Measurements from ENCODE around the gene ASTL.
"Not testable (repeated sequence)": the region's sequence is repeated elsewhere in the genome, so short reads cannot be mapped to it uniquely, and the experiment has no call there.

The ASTL gene

DNA sequence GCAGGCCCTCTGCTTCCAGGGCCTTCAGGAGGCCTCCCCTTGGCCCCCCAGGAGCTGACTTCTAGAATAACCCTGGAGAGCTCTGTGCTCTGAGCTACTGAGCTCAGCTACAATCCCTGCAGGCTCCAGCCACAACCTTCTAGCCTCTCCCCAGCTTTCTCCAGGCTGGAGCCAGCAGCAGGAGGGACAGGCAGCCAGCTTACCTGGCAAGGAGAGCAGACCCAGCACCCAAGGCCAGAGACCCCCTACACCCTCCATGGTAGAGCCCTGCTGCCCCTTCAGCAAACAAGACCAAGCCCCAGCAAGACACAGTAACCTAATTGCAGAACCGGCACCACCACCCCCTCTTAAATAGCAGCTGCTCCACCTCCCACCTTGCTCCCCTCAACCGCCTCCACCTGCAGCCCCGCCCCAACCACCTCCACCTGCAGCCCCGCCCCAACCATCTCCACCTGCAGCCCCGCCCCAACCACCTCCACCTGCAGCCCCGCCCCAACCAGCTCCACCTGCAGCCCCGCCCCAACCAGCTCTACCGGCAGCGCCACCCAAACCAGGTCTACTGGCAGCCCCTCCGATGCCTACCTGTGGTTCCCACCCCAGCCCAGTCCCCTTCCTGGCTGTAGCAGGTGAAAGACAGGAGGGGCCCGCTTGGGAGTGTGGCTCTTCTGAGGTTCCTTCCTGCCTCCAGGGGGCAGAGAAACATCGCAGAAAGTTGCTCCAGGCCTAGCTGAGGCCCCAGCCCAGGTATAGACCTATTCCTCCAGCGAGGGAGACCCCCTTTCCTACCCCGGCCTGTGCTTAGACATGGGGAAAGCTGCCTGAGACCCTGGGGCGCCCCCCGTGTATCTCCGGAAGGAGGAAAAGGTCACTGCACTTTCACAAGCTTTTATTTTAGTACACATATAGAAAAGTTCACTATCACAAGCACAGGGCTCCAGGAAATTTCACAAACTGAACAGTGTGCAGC lies at the start of gene ASTL:
Gene ASTL (minus strand): TSS at position 324 of the 967 bp plus-strand sequence. CDS start 66 bp downstream, at position 258.
- peak; percentile 84 for DNase-seq

GRCh38 chr2:96186562-96186961 lies 48.3 kb upstream of the ASTL start:
- DNase-seq: no peak

DNA sequence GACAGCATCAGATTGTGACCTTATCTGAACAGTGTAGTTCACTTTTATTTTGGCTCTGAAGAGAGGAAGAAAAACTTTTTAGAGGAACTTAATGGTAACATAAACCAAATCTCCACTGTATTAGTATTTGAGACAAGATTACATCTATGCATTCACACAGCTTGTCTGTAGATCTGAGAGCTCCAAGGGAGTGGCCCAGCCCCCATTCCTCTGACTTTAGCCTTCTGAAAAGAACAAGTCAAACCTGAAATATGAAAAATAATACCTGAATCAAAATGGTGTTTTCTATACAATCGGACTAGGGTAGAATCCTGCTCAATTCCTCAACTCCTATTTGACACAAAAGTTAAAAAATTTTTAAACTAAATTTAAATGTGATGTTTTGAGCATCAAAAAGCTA lies 47.2 kb upstream of the ASTL start:
- no peak for DNase-seq

DNA sequence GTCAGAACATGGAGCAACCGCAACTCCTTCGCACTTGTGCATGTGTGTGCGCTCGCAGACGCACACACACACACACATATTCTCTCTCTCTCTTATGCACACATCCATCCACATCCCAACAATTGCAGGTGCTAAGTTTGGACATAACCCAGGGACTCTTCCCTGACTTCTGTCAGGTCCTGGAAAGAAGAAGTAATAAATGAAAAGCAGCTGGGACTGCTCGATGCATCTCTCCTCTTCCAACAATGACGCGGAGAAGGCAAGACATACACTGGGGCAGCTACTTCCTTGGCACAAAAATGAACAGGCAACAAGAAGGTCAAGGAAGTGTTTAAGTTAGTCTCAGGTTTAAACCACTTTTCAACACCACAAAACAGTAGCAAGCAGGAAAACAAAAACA lies 46.7 kb upstream of the ASTL start:
- DNase-seq: no peak

DNA sequence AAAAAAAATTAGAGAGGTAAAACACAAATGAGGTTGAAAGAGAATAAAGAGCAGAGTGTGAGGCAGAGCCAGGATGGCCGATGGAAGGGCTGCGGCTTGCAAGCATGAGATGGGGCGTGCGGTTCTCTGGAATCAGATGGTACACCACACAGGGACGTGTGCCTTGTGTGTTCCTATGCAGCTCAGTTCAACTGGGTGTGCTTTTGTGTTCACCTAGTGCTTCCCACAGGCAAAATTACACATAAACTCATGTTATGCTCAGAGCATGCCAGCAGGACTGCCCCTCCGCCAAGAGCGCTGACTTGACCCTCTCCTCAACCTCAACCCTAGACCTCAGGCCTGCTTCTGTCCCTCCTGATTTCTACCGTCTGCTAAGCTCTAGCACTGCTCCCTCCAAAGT lies 45.9 kb upstream of the ASTL start:
- no peak for DNase-seq

DNA sequence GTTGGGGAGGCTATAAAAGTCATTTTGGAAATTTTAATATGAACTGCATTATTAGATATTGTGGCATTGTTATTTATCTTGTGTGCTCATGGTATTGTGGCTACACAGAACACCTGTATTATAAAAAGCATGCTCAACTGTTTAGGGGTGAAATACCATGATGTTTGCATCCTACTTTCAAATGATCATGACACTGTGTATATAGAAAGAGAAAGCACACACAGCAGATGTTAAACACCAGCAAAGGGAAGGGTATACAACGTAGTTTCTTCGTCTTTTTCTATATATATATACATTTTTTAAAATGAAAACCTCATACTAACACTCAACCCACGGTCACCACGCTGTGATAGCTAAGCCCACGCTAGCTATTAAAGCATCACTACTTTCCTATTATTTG lies 43.2 kb upstream of the ASTL start:
- no peak for DNase-seq

GRCh38 chr2:96180521-96180920 lies 42.2 kb upstream of the ASTL start:
- no peak for DNase-seq

DNA sequence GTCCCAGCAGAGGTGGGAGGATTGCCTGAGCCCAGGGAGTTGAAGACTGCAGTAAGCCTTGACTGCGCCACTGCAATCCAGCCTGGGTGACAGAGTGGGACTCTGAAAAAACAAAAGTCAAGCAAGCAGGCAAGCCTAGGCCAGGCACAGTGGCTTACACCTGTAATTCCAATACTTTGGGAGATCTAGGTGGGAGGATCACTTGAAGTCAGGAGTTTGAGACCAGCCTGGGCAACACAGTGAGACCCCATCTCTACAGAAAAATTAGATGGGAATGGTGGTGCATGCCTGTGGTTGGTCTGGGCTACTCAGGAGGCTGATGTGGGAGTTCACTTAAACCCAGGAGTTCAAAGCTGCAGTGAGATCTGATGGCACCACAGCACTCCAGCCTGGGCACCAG lies 41.7 kb upstream of the ASTL start:
- DNase-seq: no peak

- DNase-seq: no peak
These were observed 38.4 kb upstream of the ASTL start for GRCh38 chr2:96176661-96177060.

- no peak for DNase-seq
These were observed 37.6 kb upstream of the ASTL start for GRCh38 chr2:96175951-96176350.

DNA sequence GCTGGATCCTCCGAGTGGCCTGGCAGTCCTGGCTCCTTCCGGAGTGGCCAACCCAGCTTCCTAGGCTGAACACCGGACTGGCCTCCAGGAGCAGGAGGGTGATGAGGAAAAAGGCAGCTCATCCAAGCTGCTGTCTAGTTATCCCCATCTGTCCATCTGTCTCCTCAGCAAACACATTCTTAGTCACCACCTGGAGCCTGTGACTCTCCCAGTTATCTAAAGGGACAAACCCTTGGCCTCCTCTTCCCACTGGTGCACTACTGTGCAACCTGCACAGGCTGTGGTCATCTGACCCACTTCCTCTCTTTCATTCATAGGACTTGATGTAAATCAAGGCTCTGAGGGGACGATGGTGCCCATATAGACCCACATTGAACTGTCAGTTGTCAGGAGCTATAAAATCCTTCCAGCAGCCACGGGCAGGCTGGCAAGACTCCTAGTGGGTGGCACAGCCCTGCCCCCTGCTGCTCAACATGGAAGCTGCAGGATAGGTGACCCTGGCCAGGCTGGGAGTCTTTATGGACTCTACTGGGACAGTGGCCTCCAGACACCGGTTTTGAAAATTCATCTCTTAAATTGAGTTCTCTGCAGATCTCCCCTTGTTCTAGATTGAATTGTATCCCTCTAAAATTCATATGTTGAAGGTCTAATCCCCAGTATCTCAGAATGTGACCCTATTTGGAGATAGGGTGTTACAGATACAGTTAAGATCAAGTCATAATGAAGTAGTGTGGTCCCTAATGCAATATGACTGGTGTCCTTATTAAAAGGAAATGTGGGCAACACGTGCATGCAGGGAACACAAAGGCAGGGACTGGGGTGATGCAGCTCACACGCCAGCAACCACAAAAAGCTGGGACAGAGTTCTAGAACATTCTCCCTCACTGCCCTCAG lies 36.2 kb upstream of the ASTL start:
- DNase-seq: peak; percentile 93

DNA sequence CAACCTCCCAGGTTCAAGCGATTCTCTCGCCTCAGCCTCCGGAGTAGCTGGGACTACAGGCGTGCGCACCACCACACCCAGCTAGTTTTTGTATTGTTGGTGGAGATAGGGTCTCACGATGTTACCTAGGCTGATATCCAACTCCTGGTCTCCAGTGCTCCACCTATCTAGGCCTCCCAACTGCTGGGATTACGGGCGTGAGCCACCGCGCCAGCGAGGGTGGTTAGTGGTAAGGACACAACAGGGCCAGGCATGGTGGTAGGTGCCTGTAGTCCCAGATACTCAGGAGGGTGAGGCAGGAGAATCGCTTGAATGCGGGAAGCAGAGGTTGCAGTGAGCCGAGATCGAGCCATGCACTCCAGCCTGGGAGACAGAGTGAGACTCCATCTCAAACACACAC lies 33.5 kb upstream of the ASTL start:
- DNase-seq: no peak

- no peak for DNase-seq
These were observed 32.3 kb upstream of the ASTL start for GRCh38 chr2:96170626-96171025.

- no peak for DNase-seq
These were observed 31.7 kb upstream of the ASTL start for GRCh38 chr2:96169868-96170507.

- no peak for DNase-seq
These were observed 29.2 kb upstream of the ASTL start for GRCh38 chr2:96167407-96168013.

GRCh38 chr2:96164459-96165184 lies 26.3 kb upstream of the ASTL start:
- peak; percentile 81 for DNase-seq

DNA sequence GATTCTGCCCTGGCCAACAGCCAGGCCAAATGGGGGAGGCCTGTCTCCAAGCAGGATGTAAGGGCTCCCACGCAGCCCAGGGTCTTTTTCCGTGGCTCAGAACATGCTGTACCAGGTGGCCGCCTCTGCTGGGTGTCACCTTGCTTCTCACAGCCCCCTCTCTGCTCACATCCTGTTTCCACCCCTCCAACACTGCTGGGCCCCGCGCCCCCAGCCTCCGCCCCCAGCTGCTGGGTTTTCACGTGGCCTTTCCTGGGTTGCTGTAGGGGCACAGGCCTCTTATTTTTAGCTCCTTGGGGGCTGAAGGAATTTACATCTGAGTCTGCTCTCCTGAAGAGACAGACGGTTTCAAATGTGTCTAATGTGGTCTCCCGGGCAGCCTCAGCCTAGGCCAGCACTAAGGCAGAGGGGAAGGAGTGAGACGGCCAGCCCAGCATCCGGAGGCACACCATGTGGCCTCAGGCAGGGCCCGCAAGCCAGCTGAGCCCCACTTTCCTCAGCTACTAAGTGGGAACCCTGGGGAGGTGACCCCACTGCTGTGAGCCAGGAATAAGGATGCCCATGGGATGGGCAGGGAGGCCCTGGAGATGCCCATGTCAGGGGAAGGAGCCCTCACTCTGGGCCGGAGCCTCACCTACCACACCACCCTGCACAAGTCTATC lies 25.6 kb upstream of the ASTL start:
- DNase-seq: peak; percentile 88

GRCh38 chr2:96163415-96163767 lies 25.1 kb upstream of the ASTL start:
- no peak for DNase-seq

DNA sequence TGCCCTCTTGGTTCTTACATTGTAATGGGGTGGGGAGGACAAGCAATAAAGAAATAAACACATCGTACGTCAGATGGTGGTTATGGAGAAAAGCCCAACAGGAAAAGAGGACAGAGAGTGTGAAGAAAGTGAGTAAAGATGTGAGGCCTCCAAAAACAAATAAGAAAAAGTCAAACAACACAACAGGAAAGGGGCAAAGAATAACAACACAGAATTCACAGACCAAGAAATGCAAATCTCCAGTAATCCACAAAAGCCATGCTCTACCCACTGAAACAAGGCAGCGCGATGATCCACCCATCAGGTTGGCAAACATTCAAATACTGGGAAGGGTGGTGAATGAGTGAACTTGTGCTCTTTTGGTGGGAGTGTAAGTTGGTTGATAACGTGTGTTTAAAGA lies 23.6 kb upstream of the ASTL start:
- no peak for DNase-seq

DNA sequence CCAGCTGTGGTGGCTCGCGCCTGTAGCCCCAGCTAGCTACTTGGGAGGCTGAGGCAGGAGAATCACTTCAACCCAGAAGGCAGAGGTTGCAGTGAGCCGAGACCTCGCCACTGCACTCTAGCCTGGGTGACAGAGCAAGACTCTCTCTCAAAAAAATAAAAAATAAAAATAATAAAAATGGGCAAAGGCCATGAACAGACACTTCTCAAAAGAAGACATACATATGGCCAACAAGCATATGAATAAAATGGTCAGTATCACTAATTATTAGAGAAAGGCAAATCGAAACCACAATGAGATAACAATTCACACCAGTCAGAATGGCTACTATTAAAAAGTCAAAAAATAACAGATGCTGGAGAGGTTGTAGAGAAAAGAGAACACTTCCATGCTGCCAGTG lies 22.1 kb upstream of the ASTL start:
- not testable (repeated sequence) for DNase-seq

- DNase-seq: peak; percentile 80
These were observed 21.0 kb upstream of the ASTL start for GRCh38 chr2:96159084-96159830.
